Pons (tissue), 1 donor: ENCODE data around the gene GTF2IRD2.
"Not testable (repeated sequence)": the region's sequence is repeated elsewhere in the genome, so short reads cannot be mapped to it uniquely, and the experiment has no call there.

ENCODE experiments used
- DNase-seq: peaks from one replicate; pipeline ENCODE4 v3.0.0-alpha.2; 2016; ENCODE audit warnings: low spot score

Gene GTF2IRD2

DNA sequence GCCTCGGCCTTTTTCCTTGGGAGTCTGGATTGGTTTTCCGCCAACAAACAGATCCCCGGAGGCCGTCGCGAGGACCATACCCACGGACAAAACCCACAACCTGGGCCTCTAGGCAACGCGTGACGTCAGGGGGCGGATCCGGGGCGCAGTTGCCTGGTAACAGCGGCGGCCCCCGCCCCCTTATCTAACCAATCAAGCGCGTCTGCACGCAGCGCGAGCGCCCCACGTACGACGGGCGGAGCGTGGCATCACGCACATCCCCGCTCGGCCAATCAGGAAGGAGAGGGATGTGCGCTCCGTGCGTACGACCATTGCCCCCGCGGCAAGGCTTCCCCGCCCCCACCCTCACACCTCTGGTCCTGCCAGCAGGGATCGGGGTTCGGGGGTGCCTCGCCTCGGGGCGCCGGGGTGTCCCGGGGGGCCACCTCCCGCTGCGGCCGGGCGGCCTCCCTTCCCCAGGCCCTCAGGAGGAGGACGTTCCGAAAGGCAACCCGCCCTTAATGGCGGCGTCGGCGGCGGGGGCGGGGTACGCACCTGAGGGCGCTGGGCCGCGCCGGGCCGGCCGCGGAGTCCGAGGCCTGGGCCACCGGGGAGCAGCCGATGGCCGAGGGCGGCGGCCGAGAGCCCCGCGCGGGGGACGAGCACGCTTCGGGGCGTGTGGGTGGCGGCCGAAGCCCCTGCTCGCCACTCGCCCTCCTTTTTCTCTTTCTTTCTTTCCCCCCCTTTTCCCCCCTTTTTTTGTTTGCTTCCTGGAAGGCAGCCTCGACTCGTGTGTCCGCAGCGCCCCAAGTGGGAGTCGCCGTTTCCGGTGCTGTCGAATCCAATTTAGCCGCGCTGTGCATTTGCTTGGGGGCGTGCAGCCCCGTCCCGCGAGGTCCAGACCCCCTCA is at the start of gene GTF2IRD2:
Gene GTF2IRD2 (minus strand): TSS at position 773 of the 889 bp plus-strand sequence. CDS start 15,227 bp downstream, outside the sequence.
- DNase-seq, result not testable (repeated sequence)

DNA sequence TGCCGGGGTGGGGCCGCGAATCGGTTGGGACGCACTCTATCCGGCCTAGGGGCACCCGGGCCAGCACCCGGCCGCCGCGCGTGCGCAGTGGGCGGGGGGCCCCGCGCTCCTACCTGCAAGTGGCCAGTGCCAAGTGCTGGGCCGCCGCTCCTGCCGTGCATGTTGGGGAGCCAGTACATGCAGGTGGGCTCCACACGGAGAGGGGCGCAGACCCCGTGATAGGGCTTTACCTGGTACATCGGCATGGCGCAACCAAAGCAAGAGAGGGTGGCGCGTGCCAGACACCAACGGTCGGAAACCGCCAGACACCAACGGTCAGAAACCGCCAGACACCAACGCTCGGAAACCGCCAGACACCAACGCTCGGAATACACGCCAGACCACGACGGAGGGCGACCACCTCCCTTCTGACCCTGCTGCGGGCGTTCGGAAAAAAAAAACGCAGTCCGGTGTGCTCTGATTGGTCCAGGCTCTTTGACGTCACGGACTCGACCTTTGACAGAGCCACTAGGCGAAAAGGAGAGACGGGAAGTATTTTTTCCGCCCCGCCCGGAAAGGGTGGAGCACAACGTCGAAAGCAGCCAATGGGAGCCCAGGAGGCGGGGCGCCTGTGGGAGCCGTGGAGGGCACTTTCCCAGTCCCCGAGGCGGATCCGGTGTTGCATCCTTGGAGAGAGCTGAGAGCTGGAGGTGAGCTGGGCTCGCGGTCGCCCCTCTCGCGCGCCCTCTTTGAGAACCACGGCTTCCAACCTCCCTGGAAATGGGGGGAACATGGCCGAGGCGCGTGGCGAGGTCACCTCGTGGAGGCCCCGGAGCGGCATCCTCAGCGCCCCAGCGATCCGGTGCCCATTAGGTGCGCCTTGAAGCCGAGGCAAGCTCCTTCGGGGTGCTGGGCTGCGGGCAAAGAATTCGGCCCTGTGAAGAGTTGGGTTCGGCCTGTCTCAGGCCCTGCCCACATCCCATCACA is 39.0 kb upstream of the GTF2IRD2 start:
- DNase-seq, result peak; percentile 79

DNA sequence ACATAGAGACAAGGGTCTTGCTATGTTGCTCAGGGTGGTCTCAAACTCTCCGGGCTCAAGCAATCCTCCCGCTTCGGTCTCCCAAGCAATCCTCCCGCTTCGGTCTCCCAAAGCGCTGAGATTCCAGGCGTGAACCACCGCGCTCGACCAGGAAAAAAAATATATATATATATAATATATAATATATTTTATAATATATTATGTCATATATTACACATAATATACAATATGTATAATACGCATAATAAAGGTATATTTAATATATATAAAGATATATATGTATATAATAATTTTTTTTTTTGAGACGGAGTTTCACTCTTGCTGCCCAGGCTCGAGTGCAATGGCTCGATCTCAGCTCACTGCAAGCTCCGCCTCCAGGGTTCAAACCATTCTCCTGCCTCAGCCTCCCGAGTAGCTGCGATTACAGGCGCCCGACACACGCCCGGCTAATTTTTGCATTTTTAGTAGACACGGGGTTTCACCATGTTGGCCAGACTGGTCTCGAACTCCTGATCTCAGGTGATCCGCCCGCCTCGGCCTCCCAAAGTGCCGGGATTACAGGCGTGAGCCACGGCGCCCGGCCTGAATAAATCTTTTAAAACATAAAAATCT is 38.2 kb upstream of the GTF2IRD2 start:
- DNase-seq, result not testable (repeated sequence)

DNA sequence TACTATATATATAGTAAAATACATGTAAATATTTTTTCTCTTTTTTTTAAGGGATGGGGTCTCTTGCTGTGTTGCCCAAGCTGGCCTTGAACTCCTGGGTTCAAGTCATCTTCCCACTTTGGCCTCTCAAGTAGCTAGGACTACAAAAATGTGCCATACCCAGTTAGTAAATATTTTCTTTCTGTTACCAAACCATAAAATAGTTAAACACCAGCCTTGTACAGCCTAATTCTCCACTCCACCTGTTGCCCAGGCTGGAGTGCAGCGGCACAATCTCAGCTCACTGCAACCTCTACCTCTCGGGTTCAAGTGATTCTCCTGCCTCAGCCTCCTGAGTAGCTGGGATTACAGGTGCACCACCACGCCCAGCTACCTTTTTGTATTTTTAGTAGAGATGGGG is 33.9 kb upstream of the GTF2IRD2 start:
- not testable (repeated sequence) for DNase-seq

DNA sequence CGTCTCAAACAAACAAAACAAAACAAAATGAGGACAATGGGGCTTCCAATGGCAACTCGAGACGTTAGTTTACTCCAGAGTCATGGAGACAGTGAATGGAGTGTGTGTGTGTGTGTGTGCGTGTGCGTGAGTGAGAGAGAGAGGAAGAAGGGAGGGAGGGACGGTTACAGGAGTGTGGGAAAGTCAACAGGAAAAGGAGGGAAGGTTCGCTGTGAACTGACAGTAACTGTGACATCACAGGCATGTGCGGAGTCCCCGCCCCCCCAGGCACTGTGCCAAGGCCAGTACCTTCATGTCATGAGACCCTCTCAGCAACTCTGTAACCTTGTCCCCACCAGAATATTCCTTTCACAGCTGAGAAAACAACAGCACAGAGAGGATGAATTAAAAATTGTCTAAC is 30.7 kb upstream of the GTF2IRD2 start:
- DNase-seq, result not testable (repeated sequence)

DNA sequence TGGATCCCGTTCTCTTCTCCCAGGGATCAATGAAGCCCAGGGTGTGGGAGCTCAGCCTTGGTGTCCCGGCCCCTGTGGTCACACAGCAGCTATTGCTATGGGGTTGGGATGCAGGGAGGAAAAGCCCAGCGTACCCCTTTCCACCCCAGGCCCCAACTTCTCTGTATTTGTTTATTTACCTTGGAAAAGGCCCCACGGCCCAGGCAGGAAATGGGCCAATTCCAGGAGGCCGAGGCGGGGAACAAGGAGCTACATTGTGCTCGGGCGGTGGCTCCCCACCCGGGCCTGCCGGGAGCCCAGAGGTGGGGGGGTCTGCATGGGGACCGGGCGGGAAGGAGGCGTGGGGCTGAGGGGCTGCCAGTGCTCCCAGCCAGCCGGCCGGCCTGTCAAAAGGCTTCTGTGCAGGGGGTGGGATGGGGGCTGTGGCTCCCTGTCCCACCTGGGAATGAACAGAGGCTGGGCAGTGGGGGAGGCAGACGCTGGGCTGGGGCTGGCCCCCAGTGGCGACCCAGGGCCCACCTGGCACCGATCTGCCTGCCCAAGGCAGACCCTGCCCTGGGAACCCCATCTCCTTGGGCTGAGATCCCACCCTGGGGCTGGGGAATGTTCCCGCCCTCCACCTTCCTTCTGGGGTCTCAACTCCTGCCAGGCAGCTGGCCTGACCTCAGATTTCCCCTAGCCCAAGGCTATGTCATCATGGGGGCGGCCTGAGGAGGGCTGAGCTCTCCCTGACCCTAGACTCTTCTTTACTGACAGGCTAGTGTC is 23.5 kb upstream of the GTF2IRD2 start:
- DNase-seq, result peak; percentile 53

DNA sequence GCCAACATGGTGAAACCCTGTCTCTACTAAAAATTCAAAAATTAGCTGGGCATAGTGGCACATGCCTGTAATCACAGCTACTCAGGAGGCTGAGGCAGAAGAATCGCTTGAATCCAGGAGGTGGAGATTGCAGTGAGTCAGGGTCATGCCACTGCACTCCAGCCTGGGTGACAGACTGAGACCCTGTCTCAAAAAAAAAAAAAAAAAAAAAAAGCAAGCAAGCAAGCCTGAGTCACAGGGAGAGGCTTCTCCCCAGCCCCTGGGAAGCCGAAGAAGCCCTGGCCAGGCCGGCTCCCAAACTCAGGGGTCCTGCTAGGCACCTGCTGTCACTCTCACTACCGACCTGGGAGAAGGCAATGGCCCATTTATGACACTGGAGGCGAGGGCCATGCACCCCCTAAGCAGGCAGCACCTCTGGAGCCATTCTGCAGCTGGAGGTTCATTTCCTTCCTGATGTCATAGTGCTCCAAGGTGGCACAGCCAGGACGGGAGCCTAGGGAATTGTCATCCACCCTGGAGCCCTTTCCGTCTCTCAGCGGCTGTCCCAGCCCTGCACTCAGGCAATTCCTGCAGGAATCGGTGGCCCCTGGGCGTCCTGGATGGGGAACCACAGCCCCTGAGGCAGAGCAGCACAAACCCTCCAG is 22.8 kb upstream of the GTF2IRD2 start:
- not testable (repeated sequence) for DNase-seq

DNA sequence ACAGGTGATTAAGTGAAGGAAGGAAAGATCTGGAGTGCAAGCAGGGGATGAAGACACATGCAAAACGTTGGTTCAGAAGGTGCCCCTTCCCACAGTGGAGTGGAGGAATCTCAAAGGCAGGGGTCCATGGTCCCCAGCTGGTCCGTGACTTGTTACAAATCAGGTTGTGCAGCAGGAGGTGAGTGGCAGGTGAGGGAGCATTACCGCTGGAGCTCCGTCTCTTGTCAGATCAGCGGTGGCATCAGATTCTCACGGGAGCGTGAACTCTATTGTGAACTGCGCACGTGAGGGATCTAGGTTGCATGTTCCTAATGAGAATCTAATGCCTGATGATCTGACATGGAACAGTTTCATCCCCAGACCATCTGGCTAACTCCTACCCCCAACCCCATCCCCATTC is 21.1 kb upstream of the GTF2IRD2 start:
- not testable (repeated sequence) for DNase-seq

DNA sequence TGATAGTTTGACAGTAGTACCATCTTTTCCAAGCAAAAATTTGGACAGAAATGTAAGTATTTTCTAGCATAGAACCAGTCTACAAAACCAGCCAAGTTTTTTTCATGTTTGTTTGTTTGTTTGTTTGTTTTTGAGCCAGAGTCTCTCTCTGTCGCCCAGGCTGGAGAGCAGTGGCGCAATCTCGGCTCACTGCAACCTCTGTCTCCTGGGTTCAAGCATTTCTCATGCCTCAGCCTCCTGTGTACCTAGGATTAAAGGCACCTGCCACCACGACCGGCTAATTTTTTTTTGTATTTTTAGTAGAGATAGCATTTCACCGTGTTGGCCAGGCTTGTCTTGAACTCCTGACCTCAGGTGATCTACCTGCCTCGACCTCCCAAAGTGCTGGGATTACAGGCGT is 14.4 kb upstream of the GTF2IRD2 start:
- DNase-seq, result not testable (repeated sequence)

DNA sequence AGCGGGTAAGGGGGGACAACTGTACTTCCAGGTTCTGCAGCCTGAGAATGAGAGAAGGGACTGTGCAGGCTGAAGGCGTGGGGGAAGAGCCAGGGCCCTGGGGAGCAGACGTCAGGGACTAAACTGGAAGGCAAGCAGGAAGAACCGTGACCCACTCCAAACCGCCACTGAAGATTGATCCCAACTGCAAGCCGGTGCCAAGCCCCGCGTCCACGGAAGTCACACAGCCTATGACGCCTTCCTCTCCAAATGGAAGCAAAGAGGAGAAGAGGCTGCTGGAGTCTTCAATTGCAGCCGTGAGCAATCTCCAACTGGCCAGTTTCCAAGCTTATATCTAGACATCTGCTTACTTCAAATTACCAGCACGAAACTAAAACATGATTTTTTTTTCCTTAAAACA is 1.6 kb downstream of the GTF2IRD2 start:
- not testable (repeated sequence) for DNase-seq

DNA sequence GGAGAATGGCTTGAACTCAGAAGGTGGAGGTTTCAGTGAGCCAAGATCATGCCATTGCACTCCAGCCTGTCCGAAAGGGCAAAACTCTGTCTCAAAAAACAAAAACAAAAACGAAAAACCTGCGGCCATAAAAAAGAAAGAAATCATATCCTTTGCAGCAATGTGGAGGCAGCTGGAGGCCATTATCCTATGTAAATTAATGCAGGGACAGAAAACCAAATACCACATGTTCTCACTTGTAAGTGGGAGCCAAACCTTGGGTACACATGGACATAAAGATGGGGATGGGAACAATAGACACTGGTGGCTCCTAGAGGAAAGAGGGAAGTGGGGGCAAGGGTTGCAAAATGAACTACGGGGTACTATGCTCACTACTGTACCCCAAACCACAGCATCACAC is 21.0 kb downstream of the GTF2IRD2 start:
- not testable (repeated sequence) for DNase-seq

DNA sequence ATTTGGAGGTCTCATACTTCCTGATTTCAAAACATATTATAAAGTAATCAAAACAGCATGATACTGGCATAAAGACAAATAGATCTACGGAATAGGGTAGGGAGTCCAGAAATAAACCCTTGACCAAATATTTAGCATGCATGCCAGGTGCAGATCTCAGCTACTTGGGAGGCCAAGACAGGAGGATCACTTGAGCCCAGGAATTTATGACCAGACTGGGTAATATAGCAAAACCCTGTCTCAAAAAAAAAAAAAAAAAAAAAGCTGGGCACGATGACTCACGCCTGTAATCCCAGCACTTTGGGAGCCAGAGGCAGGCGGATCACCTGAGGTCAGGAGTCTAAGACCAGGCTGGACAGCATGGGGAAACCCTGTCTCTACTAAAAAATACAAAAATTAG is 21.4 kb downstream of the GTF2IRD2 start:
- not testable (repeated sequence) for DNase-seq

DNA sequence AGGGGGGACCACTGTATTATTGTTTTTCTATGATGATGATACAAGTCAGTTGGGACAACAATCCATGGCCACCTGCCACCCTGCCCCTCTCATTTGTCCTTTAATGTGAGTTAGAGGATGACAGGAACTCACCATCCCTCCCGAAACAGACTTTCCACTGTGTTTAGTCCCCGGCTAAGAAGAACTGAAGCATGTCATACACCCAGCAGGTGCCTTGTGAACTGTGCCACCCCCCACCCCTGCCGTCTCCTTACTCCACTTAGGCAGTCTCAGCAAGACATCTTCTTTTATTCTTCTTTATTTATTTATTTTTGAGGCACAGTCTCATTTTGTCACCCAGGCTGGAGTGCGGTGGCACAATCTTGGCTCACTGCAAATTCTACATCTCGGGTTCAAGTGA is 30.1 kb downstream of the GTF2IRD2 start:
- DNase-seq, result not testable (repeated sequence)

DNA sequence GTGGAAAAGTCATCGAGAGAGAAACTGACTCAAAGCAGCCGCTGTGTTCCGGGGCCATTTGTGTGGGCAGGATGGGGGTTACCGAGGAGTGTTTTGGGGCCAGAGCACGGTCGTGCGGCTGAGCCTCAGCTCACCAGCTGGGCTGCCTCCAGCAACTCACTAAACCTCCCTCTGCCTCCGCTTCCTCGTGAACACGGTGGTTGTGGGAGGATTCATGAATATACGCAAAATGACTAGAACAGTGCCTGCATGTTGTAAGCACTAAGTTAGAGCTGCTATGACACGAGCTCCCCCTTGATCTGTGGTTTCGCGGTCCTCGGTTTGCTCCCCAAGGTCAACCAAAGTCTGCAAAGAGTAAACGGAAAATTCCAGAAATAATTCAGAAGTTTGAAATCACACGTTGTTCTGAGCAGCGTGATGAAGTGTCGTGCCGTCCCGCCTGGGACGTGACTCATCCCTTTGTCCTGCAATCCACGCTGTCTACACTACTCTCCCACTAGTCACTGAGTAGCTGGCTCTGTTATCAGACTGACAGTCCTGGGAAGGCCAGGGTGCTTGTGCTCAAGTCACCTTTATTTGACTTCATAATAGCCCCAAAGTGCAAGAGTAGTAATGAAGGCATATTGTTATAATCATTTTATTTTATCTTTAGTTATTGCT is 31.1 kb downstream of the GTF2IRD2 start:
- not testable (repeated sequence) for DNase-seq

DNA sequence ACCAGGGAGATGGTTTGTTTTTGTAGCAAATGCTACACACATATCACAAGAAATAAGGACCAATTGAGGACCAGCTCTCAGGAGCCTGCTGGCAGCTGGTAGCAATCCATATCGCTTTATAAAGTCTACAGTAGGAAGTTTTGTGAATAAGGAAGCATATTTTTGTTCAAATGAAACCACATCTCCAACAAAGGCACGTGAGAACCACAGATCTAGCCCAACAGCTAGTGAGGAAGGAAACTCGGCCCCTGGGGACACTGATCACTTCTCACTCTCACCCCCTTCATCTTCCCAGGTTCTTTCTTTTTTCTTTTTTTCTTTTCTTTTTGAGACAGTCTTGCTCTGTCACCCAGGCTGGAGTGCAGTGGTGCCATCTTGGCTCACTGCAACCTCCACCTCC is 35.5 kb downstream of the GTF2IRD2 start:
- not testable (repeated sequence) for DNase-seq

DNA sequence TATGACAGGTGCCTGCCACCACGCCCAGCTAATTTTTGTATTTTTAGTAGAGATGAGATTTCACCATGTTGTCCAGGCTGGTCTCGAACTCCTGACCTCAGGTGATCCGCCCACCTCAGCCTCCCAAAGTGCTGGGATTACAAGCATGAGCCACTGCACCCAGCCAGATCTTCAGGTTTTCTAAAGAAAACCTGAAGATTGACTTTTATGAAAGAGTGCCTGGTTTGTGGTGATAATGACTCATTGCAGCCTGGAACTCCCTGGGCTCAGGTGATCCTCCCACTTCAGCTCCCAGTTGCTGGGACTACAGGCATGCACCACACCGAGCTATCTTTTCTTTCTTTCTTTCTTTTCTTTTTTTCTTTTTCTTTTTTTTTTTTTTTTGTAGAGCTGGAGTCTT is 52.8 kb downstream of the GTF2IRD2 start:
- DNase-seq, result not testable (repeated sequence)

DNA sequence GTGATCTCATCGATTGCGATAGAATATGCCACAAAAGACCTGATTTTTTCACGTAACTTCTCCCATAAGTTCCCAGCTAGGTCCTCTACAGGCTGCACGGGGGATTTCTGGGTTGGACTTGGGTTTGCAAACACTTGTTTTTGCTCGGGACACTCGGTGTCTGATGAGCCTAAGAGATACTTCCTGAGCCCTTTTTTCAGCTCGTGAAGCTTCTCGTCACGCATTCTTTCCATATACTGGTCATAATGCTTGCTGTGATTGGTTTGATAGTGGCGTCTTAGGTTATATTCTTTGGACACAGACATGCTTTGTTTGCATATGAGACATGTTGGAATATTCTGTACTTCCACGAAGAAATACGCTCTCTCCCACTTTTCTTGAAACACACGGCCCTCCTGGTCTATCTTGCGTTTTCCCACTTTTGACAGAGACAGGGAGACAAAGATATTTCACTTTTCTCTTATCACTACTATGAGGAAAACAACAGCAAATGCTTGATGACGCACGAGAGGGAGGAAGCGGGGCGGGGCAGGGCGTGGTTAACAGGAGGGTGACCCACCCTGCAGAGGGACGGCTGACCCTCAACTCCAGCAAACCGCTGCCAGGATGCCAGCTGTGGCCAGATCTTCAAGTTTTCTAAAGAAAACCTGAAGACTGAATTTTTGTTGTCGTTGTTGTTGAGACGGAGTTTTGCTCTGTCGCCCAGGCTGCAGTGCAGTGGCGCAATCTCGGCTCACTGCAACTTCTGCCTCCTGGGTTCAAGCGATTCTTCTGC is 53.4 kb downstream of the GTF2IRD2 start:
- DNase-seq, result not testable (repeated sequence)

DNA sequence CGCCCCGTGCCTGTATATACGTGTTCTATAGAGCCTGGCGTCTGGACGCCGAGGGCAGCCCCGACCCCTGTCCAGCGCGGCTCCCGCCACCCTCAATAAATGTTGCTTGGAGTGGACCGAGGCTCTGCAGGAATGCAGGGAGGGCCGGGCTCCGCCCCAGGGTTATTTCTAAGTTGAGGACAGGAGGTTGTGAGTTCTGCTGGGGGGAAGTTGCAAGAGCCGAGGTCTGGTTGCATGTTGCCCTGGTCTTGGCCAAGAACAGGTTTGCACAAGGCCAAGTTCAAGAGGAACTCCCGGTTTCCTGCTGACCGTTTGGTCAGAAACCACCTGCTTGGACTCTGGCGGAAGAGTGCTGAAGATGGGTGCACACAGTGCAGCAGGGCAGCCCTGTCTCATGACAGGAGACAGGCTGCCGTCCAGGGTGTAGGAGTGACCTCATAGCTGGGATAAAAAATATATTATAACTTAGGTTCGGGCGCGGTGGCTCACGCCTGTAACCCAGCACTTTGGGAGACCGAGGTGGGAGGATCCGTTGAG is 62.1 kb downstream of the GTF2IRD2 start:
- DNase-seq, result not testable (repeated sequence)
